B cell (primary cell): ENCODE data around the gene DOCK6. TPM values are rescaled to one million over a fixed set of nuclear protein-coding genes. Genes with fewer than 3 reads are reported as not detected.

Source experiments
- ATAC-seq: fragments of 200-7000 bp; cut with Tn5 transposase; one replicate; pipeline ENCODE4 v1.10.0; 2021; ENCODE audit warnings: low read depth, mild to moderate bottlenecking, moderate number of reproducible peaks, moderate library complexity
- CTCF ChIA-PET: fragments of 350-600 bp; sonication (Branson Sonifier 250); formaldehyde crosslinking; loops from one replicate; lab custom pipeline; 2021; ENCODE audit warnings: antibody characterized with exemption, inconsistent platforms; lab: Charles Lee
- POLR2A ChIA-PET: fragments of 350-600 bp; sonication (Branson Sonifier 250); formaldehyde crosslinking; loops from one replicate; lab custom pipeline; 2021; ENCODE audit warnings: antibody characterized with exemption; lab: Charles Lee
- DNase-seq: peaks from one replicate; pipeline ENCODE4 v3.0.0; 2013
- H2AFZ ChIP-seq: 2 replicates; pipeline ENCODE4 v1.6.1; 2012; ENCODE audit warnings: mild to moderate bottlenecking, low read depth, low read length; ENCODE audit not compliant: insufficient read depth, poor library complexity, severe bottlenecking
- H3K27ac ChIP-seq, 2 donors: 1 replicate in 1 of 2; 2 replicates in 1 of 2; pipeline ENCODE4 v1.5.1; 2012 to 2013; ENCODE audit warnings: low read length in 2 of 2, mild to moderate bottlenecking in 2 of 2, moderate library complexity in 1 of 2
- H3K27me3 ChIP-seq, 4 experiments: fragments of 200-600 bp in 1 of 4; sonication (generic) in 1 of 4; replicated peaks in 1 of 4; 1 replicate in 2 of 4; 2 replicates in 2 of 4; pipeline versions ENCODE4 v1.6.1 to v1.7.0; 2013 to 2016; ENCODE audit warnings: low read length in 3 of 4, mild to moderate bottlenecking in 2 of 4, mixed read lengths in 1 of 4, moderate library complexity in 1 of 4; ENCODE audit not compliant: insufficient read depth in 4 of 4, control insufficient read depth in 3 of 4; ENCODE audit errors: control extremely low read depth in 1 of 4
- H3K36me3 ChIP-seq, 2 experiments: replicated peaks in 1 of 2; 1 replicate in 1 of 2; 2 replicates in 1 of 2; pipeline versions ENCODE4 v1.6.1 to v1.7.1; 2013; ENCODE audit warnings: low read length in 1 of 2; ENCODE audit not compliant: insufficient read depth in 2 of 2, control insufficient read depth in 1 of 2; ENCODE audit errors: control extremely low read depth in 1 of 2, extremely low read depth in 1 of 2
- H3K4me1 ChIP-seq, 2 donors: fragments of 200-600 bp in 1 of 2; sonication (generic) in 1 of 2; 1 replicate in 1 of 2; 2 replicates in 1 of 2; pipeline versions ENCODE4 v1.5.1 to v1.6.1; 2013 to 2017; ENCODE audit warnings: low read length in 2 of 2; ENCODE audit not compliant: control insufficient read depth in 2 of 2, insufficient read depth in 2 of 2
- H3K4me2 ChIP-seq: replicated peaks from 2 replicates; pipeline ENCODE3; 2012; ENCODE audit warnings: mild to moderate bottlenecking, low read depth, low read length; ENCODE audit not compliant: poor library complexity, severe bottlenecking
- H3K4me3 ChIP-seq, 5 experiments: fragments of 200-600 bp in 1 of 5; sonication (generic) in 1 of 5; 1 replicate in 3 of 5; 2 replicates in 2 of 5; pipeline versions ENCODE4 v1.5.1 to v1.7.0; 2011 to 2016; ENCODE audit warnings: low read length in 4 of 5, mild to moderate bottlenecking in 4 of 5, low read depth in 2 of 5, control low read depth in 1 of 5, moderate library complexity in 1 of 5; ENCODE audit not compliant: insufficient read depth in 1 of 5; ENCODE audit errors: control extremely low read depth in 1 of 5, extremely low read depth in 1 of 5
- H3K79me2 ChIP-seq: fragments of 200-600 bp; sonication (generic); one replicate; pipeline ENCODE4 v1.6.0; 2016; ENCODE audit warnings: low read length; ENCODE audit not compliant: control insufficient read depth, insufficient read depth
- H3K9ac ChIP-seq: fragments of 200-600 bp; sonication (generic); 2 replicates; pipeline ENCODE4 v1.6.1; 2017; ENCODE audit warnings: mild to moderate bottlenecking, low read length, moderate library complexity
- H3K9me3 ChIP-seq, 3 donors: one replicate each; pipeline versions ENCODE4 v1.6.1 to v1.7.1; 2013; ENCODE audit warnings: low read length in 2 of 3; ENCODE audit not compliant: control insufficient read depth in 2 of 3, insufficient read depth in 1 of 3; ENCODE audit errors: control extremely low read depth in 1 of 3
- H4K20me1 ChIP-seq: 2 replicates; pipeline ENCODE4 v1.6.0; 2012; ENCODE audit warnings: mild to moderate bottlenecking, low read length; ENCODE audit not compliant: insufficient read depth, control insufficient read depth, poor library complexity, severe bottlenecking
- H3K27ac Mint-ChIP-seq: one replicate; pipeline ENCODE4 v1.8.0; 2021; ENCODE audit warnings: mixed read lengths
- H3K27me3 Mint-ChIP-seq: one replicate; pipeline ENCODE4 v1.8.0; 2021; ENCODE audit warnings: mixed read lengths
- H3K4me1 Mint-ChIP-seq: one replicate; pipeline ENCODE4 v1.8.0; 2021; ENCODE audit warnings: mixed read lengths
- H3K4me3 Mint-ChIP-seq: one replicate; pipeline ENCODE4 v1.8.0; 2021; ENCODE audit warnings: mixed read lengths
- H3K9me3 Mint-ChIP-seq: one replicate; pipeline ENCODE4 v1.8.0; 2022; ENCODE audit warnings: mixed read lengths; ENCODE audit not compliant: insufficient read depth
- CTCF ChIP-seq: fragments of 200-600 bp; IDR thresholded peaks from one replicate; pipeline ENCODE4 v1.8.0; 2022; ENCODE audit warnings: antibody characterized with exemption, mild to moderate bottlenecking
- EZH2 ChIP-seq: IDR thresholded peaks from 2 replicates; pipeline ENCODE4 v1.6.1; 2012; ENCODE audit warnings: borderline replicate concordance, low read depth, mild to moderate bottlenecking, moderate library complexity, low read length; ENCODE audit not compliant: insufficient read depth, poor library complexity, severe bottlenecking
- WGBS: methylation state at CpG from one replicate; pipeline ENCODE4 v1.1.5; 2013; ENCODE audit warnings: missing lambda C conversion rate; ENCODE audit not compliant: insufficient coverage; 5-methylcytosine and 5-hydroxymethylcytosine counted together
- intact Hi-C: fragments of 100-400 bp; cut with micrococcal nuclease; formaldehyde crosslinking; loops from one replicate; pipeline ENCODE4 v1.10.0; 2022
- polyA plus RNA-seq: library from polyadenylated mRNA; depleted of rRNA; stranded (reverse); fragments of >200 nt; gene quantifications from 2 replicates; pipeline ENCODE4 v1.2.3, GENCODE V29; 2012
- total RNA-seq, 2 donors: library from RNA; stranded (reverse); fragments of 120-200 nt in 1 of 2; gene quantifications; 1 replicate in 1 of 2; 2 replicates in 1 of 2; pipeline versions ENCODE4 v1.2.3 to v1.2.4, GENCODE V29; 2013 to 2022

The DOCK6 gene
- total and polyA plus RNA-seq, 2 donors (not counting 1 experiment from before 2014, with no cell fraction given) = 5.3 to 11.9 TPM

GRCh38 chr19:11291991-11292390, 29.7 kb upstream of the DOCK6 start:
- peaks cover 0 to 19% (median 0%) of the 10 kb centered on the region in 4 experiments for H3K27me3 ChIP-seq
- no peaks in the 10 kb centered on the region for H4K20me1 ChIP-seq
- H3K27ac ChIP-seq = no peak overlapping the region
- POLR2A ChIA-PET = interaction anchor here (0.6 kb wide), 1 partner anchor 154 kb away, joined by 3 read pairs; no protein-coding TSS in a partner anchor
- TF ChIP-seq EZH2 (no peak), CTCF (no peak)
- H3K36me3 ChIP-seq = no peaks in the 10 kb centered on the region
- no peak for ATAC-seq
- no peak overlapping the region for H2AFZ ChIP-seq
- intact Hi-C loops = loop anchor here (2.0 kb wide), 1 partner anchor 83 kb away; the partner anchor contains the start of gene SWSAP1
- H3K79me2 ChIP-seq = no peaks in the 10 kb centered on the region
- H3K27ac Mint-ChIP-seq = no peak overlapping the region
- no CpG with 5 or more reads among the region's 1 CpG for WGBS
- DNase-seq = no peak
- H3K4me3 Mint-ChIP-seq = no peak overlapping the region
- peaks cover 27% of the 10 kb centered on the region for H3K27me3 Mint-ChIP-seq
- no peaks in the 10 kb centered on the region for H3K9me3 ChIP-seq
- H3K4me2 ChIP-seq = no peak overlapping the region
- H3K9me3 Mint-ChIP-seq = no peaks in the 10 kb centered on the region
- H3K4me3 ChIP-seq = no peak overlapping the region
- H3K4me1 Mint-ChIP-seq = peaks cover 8% of the 10 kb centered on the region
- H3K4me1 ChIP-seq = peaks cover 0 to 10% of the 10 kb centered on the region in 2 donors
- H3K9ac ChIP-seq = no peak overlapping the region
- CTCF ChIA-PET = interaction anchor here (0.9 to 4.1 kb wide), 4 partner anchors 42 to 190 kb away, joined by 3 to 38 read pairs (median 8); partner anchors contain the start of gene ELAVL3

- Mint-ChIP-seq H3K27ac (no peak overlapping the region), H3K27me3 (peaks cover 27% of the 10 kb centered on the region), H3K9me3 (no peaks in the 10 kb centered on the region), H3K4me1 (peaks cover 8% of the 10 kb centered on the region), H3K4me3 (no peak overlapping the region)
- no peaks in the 10 kb centered on the region for H3K9me3 ChIP-seq
- DNase-seq = no peak
- H3K27me3 ChIP-seq = peaks cover 0 to 19% (median 0%) of the 10 kb centered on the region in 4 experiments
- ChIA-PET POLR2A (interaction anchor here (0.6 kb wide), 1 partner anchor 154 kb away, joined by 3 read pairs; no protein-coding TSS in a partner anchor), CTCF (interaction anchor here (0.9 to 4.1 kb wide), 3 partner anchors 92 to 191 kb away, joined by 3 to 38 read pairs (median 4); partner anchors contain the start of gene ELAVL3)
- H3K27ac ChIP-seq = no peak overlapping the region
- H3K36me3 ChIP-seq = no peaks in the 10 kb centered on the region
- no peak for ATAC-seq
- no peak overlapping the region for H2AFZ ChIP-seq
- no peak overlapping the region for H3K4me3 ChIP-seq
- H3K4me1 ChIP-seq = peaks cover 0 to 10% of the 10 kb centered on the region in 2 donors
- H3K9ac ChIP-seq = no peak overlapping the region
- H3K4me2 ChIP-seq = no peak overlapping the region
- H4K20me1 ChIP-seq = no peaks in the 10 kb centered on the region
- H3K79me2 ChIP-seq = no peaks in the 10 kb centered on the region
- intact Hi-C loops = no loop called here
- no peak for TF ChIP-seq EZH2
- TF ChIP-seq CTCF = no peak
- WGBS = 68% methylated on average over 4 of the region's 7 CpGs
These were observed 29.1 kb upstream of the DOCK6 start for GRCh38 chr19:11291415-11291814.
